Calu3 (cell line): ENCODE data around the gene ALK. TPM values are rescaled to one million over a fixed set of nuclear protein-coding genes. Genes with fewer than 3 reads are reported as not detected.

ENCODE experiments used
- BruUV-seq: library from RNA; stranded (reverse); fragments of 400-500 nt; replicated peaks from 2 replicates; lab custom pipeline; 2021; lab: Mats Ljungman, UMichigan
- CTCF ChIA-PET: fragments of 300-600 bp; sonication (Branson Sonifier 250); formaldehyde crosslinking; loops from one replicate; lab custom pipeline; 2022; ENCODE audit warnings: antibody characterized with exemption; lab: Charles Lee
- DNase-seq: peaks from one replicate; pipeline ENCODE4 v3.0.0; 2022
- H3K27ac Mint-ChIP-seq: one replicate; pipeline ENCODE4 v1.8.0; 2022; ENCODE audit warnings: mixed read lengths; ENCODE audit not compliant: unreplicated experiment
- H3K27me3 Mint-ChIP-seq: one replicate; pipeline ENCODE4 v1.8.0; 2022; ENCODE audit warnings: mixed read lengths; ENCODE audit not compliant: unreplicated experiment
- H3K36me3 Mint-ChIP-seq: one replicate; pipeline ENCODE4 v1.8.0; 2022; ENCODE audit warnings: mild to moderate bottlenecking, moderate library complexity, mixed read lengths; ENCODE audit not compliant: insufficient read depth, unreplicated experiment
- H3K4me1 Mint-ChIP-seq: one replicate; pipeline ENCODE4 v1.8.0; 2022; ENCODE audit warnings: mild to moderate bottlenecking, low read depth, mixed read lengths; ENCODE audit not compliant: unreplicated experiment
- H3K4me3 Mint-ChIP-seq: one replicate; pipeline ENCODE4 v1.8.0; 2022; ENCODE audit warnings: mild to moderate bottlenecking, low read depth, moderate library complexity, mixed read lengths; ENCODE audit not compliant: unreplicated experiment
- H3K9me3 Mint-ChIP-seq: one replicate; pipeline ENCODE4 v1.8.0; 2022; ENCODE audit warnings: low read depth, mixed read lengths; ENCODE audit not compliant: unreplicated experiment
- CTCF ChIP-seq: fragments of 200-600 bp; IDR thresholded peaks from one replicate; pipeline ENCODE4 v1.8.0; 2022; ENCODE audit warnings: antibody characterized with exemption; ENCODE audit not compliant: unreplicated experiment
- intact Hi-C: fragments of 100-400 bp; cut with micrococcal nuclease; formaldehyde crosslinking; loops from one replicate; pipeline ENCODE4 v1.10.0; 2022; ENCODE audit not compliant: unreplicated experiment
- total RNA-seq: library from RNA; stranded (reverse); gene quantifications from 2 replicates; pipeline ENCODE4 v1.2.3, GENCODE V29; 2022

ALK gene
- total RNA-seq, 1 experiment from 2014 or later = not detected

DNA sequence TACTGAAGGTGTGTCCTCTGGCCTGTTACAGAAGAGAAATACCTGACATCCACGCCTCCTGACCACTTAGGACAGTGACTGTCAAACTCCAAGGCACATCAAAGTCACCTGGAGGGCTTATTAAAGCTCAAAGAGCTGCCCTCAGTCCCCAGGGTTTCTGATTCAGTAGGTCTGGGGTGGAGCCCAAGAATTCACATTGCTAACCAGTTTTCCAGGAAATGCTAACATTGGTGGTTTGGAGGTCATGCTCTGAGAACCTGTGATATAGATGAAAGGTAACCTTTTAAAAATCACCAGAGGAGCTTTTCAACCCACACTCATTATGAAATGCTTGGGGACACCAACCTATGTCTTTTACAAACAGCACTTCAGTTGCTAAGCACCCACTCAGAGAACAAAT lies 172.3 kb downstream of the ALK start:
- no peak overlapping the region for H3K4me3 Mint-ChIP-seq
- no peaks in the 10 kb centered on the region for H3K27me3 Mint-ChIP-seq
- no TSS peak for BruUV-seq
- no peak for TF ChIP-seq CTCF
- CTCF ChIA-PET = no interaction called here
- intact Hi-C loops = no loop called here
- peaks cover 36% of the 10 kb centered on the region for H3K4me1 Mint-ChIP-seq
- H3K9me3 Mint-ChIP-seq = peaks cover 2% of the 10 kb centered on the region
- peak overlapping the region; percentile 66 for H3K27ac Mint-ChIP-seq
- H3K36me3 Mint-ChIP-seq = peaks cover 11% of the 10 kb centered on the region
- DNase-seq = peak; percentile 62

DNA sequence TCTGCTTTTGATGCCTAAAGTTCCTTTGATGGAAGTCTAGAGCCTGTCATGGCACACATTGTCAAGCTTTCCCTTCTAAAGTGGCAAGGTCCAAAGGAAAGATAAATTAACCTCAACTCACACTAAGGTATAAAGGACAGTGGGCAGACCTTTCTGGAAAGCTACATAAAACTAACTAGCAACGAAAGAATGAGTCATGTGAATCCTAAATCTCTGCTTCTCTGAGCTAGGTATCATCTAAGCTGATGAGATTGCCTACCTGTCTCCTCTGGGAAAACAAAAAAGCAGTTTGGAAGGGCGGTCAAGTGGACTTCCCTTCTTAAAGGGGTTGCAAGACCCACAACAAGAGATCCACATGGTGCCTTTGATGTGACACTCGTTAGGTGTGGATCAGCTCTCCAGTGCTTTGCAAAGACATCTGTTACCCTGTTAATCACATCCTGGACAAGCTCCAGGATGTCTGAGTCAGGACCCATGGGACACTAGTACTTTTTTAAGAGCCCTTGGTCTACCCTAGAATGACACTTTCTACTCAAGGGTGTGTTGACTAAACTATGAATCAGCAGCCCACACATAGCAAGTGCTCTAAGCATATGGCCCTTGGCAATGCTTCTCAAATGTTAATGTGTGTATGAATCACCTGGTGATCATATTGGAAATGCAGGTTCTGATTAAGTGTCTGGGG lies 173.5 kb downstream of the ALK start:
- DNase-seq = peak; percentile 63
- intact Hi-C loops = no loop called here
- CTCF ChIA-PET = no interaction called here
- TF ChIP-seq CTCF = no peak
- Mint-ChIP-seq H3K27me3 (no peaks in the 10 kb centered on the region), H3K27ac (peak overlapping the region; percentile 91), H3K36me3 (peaks cover 11% of the 10 kb centered on the region), H3K4me3 (peak overlapping the region; percentile 45), H3K4me1 (peaks cover 36% of the 10 kb centered on the region), H3K9me3 (peaks cover 2% of the 10 kb centered on the region)
- BruUV-seq = no TSS peak

GRCh38 chr2:29744976-29745375 lies 176.4 kb downstream of the ALK start:
- Mint-ChIP-seq H3K4me1 (peaks cover 27% of the 10 kb centered on the region), H3K9me3 (no peaks in the 10 kb centered on the region), H3K27ac (no peak overlapping the region), H3K27me3 (peaks cover 8% of the 10 kb centered on the region), H3K4me3 (no peak overlapping the region), H3K36me3 (peaks cover 5% of the 10 kb centered on the region)
- DNase-seq = no peak
- no peak for TF ChIP-seq CTCF
- intact Hi-C loops = no loop called here
- BruUV-seq = no TSS peak
- CTCF ChIA-PET = no interaction called here

GRCh38 chr2:29743516-29743915 lies 177.9 kb downstream of the ALK start:
- CTCF ChIA-PET = no interaction called here
- Mint-ChIP-seq H3K4me1 (peaks cover 15% of the 10 kb centered on the region), H3K27me3 (peaks cover 13% of the 10 kb centered on the region), H3K36me3 (peaks cover 5% of the 10 kb centered on the region), H3K27ac (no peak overlapping the region), H3K9me3 (no peaks in the 10 kb centered on the region), H3K4me3 (no peak overlapping the region)
- DNase-seq = no peak
- intact Hi-C loops = no loop called here
- TF ChIP-seq CTCF = no peak
- no TSS peak for BruUV-seq
